GM19193 (cell line): ENCODE data around the gene MRPL39.

Source experiments
- POLR2A ChIP-seq: IDR thresholded peaks from 4 replicates; pipeline ENCODE4 v1.6.1; 2011; ENCODE audit not compliant: insufficient read depth, insufficient read length; ENCODE audit errors: extremely low read depth

MRPL39 gene

DNA sequence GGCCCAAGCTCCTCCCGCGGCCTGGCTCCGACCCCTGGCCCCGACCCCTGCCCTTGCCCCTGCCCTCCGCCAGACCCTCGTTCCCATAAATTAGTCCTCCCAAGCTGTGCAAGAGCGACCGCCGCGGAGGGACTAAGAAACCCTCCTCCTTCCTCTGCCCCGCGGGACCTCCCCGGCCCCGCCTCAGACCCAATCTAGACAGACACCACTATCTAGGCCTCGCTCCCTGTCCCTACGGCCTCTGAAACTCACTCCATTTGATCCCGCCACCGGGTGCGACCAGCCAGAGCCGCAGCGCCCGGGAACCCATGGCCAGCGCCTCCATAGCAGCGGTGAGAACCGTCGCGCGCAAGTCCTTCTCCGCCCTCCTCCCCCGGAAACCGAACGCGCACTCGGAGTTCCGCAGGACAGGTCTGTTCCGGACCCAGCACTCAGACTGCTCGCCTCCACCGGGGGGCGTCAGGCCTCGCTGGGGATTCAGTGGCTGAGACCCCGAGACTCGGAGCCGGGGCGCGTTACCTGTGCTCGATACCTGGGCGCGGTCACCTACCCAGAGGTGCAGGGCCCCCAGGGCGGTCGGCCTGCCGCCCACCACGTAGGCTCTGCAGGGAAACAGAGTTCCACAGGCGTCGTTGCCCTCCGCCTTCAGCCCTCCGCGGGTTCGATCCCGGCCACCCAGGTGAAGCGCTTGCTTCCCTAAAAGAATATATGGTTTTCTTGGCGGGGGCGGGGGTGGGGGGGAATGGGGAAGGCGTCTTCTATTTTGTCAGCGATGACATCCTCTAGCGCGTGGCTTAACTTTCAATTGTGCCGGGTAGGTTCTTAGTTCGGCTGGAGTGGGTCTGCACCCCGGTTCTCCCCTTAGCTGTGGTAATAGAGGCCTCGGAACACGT lies at the start of gene MRPL39:
MRPL39 (minus strand) TSS at position 331 of the 893 bp plus-strand sequence; CDS start at position 325, 6 bp downstream.
- peak; percentile 92 for TF ChIP-seq POLR2A

DNA sequence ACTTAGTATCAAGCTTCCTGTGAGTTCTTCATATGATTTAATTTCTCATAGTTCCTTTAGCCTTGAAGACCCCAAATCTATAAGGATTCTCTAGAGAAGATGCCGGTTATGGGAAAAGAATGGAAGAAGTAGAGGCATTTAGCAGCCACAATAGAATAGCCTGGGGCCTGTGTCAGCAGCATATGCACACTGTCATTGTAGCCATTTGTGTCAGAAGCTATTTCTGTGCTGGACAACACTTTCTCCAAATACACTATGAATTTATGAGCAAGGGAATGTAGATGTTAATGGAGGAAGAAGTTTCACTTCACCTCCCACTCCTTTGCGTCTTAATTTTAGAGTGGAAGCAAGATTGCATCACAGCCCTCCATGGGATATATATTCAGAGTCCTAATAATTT lies 49.1 kb upstream of the MRPL39 start:
- no peak for TF ChIP-seq POLR2A

DNA sequence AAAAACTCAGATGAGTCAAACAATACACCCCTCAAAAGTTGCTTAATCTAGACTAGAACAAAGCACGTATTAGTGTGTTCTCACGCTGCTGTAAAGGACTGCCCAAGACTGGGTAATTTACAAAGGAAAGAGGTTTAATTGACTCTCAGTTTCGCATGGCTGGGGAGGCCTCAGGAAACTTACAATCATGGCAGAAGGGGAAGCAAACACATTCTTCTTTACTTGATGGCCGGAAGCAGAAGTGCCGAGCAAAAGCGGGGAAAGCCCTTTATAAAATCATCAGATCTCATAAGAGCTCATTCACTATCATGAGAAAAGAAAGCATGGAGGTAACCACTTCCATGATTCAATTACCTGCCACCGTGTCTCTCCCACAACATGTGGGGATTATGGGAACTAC lies 41.9 kb upstream of the MRPL39 start:
- no peak for TF ChIP-seq POLR2A

GRCh38 chr21:25647647-25648046 lies 40.4 kb upstream of the MRPL39 start:
- TF ChIP-seq POLR2A: no peak

GRCh38 chr21:25646474-25646873 lies 39.2 kb upstream of the MRPL39 start:
- TF ChIP-seq POLR2A: no peak

DNA sequence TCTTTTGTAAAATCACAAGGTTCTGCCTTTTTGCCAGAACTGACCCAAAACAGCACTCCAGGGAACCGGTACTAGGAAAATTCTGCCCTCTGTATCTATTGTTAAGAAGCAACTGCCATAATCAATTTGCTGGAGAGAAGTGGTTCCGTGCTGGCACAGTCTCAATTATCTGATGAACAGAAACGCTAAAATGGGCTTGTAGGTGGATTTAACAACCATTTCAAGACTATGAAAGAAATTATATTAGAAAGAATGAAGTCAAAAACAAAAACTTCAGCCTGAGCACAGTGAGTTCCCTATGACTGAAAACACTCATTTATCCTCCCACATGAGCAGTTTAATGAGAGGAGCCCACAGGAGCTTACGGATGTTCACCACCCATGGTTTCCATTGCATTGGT lies 36.2 kb upstream of the MRPL39 start:
- TF ChIP-seq POLR2A: no peak

- no peak for TF ChIP-seq POLR2A
These were observed 33.6 kb upstream of the MRPL39 start for GRCh38 chr21:25640943-25641292.

GRCh38 chr21:25640202-25640942 lies 33.1 kb upstream of the MRPL39 start:
- TF ChIP-seq POLR2A: no peak

DNA sequence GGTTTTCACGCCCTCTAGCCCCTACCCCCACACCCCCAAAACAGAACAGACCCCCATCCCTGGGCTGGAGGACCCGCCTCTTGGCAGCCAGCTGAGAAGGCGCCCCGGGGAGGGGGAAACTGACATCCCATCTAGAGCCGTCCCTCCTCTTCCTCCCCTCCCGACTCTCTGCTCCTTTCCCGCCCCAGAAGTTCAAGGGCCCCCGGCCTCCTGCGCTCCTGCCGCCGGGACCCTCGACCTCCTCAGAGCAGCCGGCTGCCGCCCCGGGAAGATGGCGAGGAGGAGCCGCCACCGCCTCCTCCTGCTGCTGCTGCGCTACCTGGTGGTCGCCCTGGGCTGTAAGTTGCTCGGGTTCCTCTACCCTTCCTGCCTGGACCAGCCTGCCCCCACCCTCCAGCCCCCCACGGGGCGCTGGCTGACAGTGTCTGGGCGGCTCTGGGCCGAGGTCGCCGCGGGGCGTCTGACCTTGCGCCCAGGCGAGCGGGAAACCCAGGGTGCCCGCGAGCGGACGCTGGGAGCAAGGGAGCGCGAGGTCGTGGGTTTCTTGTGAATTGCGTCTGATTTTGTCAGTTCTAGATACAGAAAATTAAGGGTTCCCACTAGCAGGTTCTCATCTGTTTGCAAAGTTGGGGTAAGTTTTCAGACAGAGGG lies 32.4 kb upstream of the MRPL39 start:
- TF ChIP-seq POLR2A: peak; percentile 18

GRCh38 chr21:25638660-25639550 lies 31.6 kb upstream of the MRPL39 start, which contains the start of gene JAM2:
TSS of gene JAM2 (plus strand) at chr21:25639258. CDS start at chr21:25639822, 564 bp downstream.
- no peak for TF ChIP-seq POLR2A

- no peak for TF ChIP-seq POLR2A
These were observed 30.8 kb upstream of the MRPL39 start for GRCh38 chr21:25637851-25638659.

GRCh38 chr21:25636727-25637126 lies 29.4 kb upstream of the MRPL39 start:
- no peak for TF ChIP-seq POLR2A

DNA sequence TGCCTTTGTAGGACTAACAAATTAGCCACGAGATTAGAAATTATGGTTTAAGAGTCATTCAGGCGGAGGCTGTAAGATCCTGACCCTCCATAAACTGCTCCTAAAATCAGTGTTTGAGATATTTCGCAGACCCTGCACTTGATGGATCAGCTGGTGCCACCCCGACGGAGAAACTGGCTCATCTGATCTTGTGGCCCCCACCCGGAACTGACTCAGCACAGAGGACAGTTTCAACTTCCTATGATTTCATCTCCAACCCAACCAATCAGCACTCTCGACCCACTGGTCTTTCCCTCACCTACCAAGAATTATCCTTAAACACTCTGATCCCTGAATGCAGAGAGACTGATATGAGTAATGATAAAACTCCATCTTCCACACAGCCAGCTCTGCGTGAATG lies 28.0 kb upstream of the MRPL39 start:
- no peak for TF ChIP-seq POLR2A
